GM19240 (cell line): ENCODE data around the gene LRFN4.

Experiments
- DNase-seq: peaks from one replicate; pipeline ENCODE4 v3.0.0; 2011; ENCODE audit warnings: low spot score; ENCODE audit not compliant: insufficient read length

LRFN4 gene

DNA sequence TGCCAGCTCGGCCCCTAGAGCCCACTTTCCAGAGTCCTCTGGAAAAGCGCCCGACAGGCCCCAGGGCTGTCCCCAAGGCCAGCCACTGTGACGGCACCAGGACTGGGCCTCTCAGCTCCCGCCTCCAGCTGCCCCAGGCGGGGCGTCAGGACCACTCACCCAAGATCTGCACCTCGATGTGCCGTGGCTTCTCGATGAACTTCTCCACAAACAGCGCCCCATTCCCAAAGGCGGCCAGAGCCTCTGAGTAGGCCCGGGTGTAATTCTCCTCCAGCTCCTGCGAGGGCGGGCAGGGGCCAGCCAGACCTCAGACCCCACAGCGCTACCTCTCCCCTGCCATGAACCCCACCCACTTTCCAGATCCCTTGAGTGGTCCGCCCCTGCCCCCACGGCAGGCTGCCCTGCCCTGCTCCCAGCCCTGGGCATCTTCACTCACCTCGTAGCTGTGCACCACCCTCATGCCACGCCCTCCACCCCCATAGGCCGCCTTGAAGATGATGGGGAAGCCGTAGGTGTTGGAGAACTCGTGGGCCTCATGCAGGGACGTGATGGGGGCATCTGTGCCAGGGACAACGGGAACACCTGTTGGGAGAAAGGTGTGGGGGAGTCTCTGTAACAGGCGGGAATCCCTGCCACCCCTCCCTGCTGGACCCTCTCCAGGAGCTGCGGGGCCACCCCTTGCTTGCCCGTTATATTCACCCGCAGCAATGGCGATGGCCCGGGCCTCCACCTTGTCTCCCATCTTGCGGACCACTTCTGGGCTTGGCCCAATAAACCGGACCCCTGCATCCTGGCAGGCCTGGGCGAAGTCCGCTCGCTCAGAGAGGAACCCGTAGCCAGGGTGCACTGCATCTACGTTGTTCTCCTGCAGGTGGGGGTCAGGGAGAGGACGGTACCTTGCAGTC is 14.0 kb downstream of the LRFN4 start:
- no peak for DNase-seq

DNA sequence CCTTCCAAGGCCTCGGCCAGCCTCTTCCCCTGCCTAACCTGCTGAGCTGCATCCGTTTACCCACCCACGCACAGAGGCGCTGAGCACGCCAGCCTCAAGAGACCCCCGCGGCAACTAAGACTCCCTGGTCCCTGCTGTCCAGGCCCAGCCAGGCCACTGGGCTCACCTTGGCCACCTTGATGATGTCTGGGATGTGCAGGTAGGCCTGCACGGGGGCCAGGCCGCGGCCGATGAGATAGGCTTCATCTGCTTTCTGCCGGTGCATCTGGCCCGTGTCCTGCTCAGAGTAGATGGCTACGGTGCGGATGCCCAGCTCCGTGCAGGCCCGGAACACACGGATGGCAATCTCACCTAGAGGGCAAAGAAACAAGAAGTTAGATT is 14.6 kb downstream of the LRFN4 start:
- DNase-seq, result no peak

DNA sequence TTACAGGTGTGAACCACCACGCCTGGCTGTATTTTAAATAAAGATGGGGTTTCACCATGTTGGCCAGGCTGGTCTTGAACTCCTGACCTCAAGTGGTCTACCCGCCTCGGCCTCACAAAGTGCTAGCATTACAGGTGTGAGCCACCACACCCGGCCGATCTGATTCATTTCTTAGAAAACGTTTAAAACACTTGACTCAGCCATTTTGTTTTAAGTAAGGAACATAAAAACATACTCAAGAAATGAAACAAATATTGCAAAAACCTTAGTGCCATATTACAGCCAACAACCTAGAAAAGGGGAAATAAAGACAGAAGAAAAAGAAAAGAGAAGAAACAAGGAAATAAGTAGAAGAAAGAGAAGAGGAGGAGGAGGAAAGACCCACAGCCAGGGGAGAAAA is 17.4 kb downstream of the LRFN4 start:
- DNase-seq, result no peak

DNA sequence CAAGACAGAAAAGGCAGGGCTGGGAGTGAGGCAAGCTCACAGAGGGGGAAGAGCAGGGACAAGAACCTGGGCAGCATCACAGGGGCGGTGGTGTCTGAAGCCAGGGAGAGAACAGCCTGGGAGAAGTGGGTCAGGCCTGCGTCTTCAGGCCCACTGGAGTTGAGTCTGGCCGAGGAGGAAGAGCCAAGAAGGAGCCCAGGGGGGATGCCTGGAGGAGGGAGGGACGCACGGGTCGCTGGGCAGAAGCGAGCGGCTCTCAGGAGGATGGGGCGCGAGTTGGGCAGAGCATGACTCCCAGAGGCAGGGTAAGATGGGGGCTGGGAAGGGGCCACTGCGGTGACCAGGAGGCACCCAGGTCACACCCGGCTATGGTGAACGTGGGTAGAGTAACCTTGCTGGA is 18.5 kb downstream of the LRFN4 start:
- no peak for DNase-seq

DNA sequence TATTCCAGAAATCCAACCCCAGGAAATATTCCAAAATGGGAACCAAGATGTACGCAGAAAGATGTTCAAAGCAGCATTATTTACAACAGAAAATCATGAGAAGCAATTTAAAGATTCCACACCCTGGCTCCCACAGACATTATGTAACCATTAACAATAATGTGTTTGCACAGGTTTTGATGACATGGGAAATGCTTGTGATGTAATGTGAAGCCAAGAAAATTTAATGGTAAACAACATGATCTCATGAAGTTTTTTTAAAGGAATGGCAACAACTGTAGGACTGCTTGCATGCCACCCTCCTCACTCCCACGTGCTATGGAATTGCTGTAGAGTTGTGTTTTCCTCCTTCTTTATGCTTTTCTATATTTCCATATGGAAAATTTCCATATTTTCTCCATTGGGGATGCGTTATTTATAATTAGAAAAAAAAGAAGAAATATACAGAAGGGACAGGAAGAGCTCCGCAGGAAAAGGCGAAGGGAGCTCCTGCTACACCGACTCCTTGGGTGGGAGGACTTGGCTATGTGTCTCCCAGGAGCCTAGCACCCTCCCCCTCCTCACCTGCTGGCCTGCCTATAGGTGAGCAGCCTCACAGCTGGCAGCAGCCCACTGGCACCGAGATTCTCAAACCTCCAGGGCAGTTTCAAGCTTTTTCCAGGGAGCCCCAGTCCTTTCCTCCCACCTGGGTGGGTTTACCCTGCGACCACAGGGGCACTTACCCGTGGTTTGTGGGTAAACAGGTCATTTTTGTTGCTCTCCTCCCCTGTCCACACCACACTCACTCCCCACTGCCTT is 20.9 kb downstream of the LRFN4 start:
- no peak for DNase-seq

DNA sequence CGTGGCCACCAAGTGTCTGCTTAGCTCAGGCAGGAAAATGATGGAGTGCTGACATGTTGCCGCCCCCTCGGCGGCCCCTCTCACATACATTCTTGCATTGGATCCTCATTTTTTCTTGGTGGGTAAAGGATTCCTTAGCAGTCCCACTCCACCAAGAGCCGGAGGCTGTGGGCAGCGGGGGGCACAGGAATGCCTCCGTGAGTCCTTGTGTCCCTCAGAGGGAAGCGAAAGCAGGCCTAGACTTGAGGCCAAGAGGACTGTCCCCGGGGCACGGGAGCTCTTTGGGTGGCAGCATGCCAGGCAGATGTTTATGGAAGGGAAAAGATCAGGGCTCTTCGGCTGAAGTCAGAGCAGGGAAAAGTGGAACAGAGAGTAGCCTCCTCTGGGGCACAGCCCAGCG is 21.6 kb downstream of the LRFN4 start:
- no peak for DNase-seq

DNA sequence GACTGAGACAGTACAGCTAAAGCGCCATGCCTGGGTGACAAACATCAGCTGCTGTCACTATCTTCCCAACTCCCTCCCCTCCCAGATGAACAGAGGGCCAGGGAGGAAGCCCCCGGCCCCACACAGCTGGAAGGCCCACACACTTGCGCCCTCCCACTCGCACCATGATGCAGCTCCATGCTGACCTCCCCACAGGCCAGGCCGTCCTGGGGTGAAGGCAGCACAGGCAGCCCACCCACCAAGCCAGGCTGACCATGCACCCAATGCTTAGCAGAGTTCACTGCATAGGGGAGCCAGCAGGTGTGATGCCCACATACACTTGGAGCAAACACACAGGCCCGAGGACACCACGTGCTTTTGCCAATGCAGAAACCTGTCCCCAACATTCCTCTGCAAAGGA is 22.1 kb downstream of the LRFN4 start:
- DNase-seq, result no peak

DNA sequence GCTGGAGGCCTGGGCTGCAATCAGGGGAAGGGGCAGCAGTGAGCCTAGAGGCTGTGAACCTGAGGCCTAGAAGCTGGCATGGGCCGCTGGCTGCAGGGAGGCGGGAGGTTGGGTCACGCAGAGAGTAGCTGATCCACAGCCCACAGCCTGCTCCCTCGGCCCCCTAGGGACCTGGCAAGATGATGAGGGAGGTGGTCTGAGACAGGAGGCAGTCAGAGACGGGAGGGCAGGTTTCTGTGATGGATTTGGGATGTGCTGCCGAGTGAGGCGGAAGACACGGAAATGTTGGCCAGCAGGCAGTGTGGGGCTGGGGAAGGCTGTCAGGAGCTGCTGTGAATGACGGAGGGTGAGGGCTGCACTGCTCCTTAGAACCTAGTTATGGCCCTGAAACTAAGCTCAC is 22.7 kb downstream of the LRFN4 start:
- DNase-seq, result no peak

DNA sequence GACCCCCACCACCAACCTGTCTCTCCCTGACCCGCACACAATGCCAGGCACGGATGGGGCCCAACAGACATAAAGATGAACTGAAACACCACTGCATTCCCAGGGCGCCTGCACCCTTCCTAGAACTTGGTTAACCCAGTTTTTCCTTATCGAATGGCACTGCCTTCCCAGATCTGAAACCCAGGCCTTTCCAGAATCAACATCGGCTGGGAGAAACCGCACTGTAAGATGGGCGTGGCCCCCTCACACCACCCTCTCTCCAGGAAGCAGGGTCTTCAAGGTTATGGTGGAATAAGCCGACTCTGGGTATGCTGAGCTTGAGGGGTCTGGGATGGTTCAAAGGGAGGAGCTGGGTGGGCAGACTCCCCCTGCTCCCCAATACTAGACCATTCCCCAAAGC is 23.1 kb downstream of the LRFN4 start:
- no peak for DNase-seq

DNA sequence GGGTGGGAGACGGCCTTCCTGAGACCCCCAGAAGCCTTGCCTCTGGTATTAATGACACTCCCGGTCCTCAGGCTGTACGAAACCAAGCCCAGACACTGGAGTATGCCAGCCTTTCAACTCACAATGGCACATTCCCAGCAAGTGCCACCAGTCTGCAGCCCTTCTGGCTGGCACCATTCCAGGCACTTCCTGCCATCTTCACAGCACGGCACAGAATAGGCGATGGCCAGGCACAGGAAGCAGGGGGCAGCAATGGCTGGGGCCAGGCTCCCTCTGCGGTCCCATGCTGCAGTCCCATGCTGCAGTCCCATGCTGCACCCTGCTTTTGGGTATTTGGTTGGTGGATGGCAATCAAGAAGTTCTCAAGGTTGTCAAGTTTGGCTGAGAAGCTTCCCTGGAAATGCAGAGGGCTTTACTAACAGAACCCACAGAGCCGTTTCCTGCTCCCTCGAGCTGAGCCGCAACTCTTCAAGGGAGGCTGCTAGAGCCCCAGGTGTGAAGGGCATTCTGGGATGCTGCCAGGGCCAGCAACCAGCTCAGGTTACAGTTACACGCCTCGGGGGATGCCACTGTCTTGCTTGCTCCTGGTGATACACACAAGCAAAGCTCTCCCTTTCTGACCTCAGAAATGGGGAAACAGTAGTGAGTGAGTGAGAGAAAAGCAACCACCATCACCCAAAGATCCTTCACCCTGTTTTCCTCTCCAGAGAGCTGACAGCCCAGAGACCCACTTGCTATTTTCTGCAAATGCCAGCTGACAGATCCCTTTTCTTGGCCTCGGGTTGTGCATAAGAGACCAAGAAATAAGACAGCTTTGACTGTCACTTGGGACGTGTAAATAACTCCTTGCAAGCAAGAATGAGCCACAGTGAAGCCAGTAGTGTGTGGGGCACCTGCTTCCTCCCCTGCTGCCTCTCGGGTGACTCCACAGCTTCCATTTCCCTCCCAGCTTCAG is 23.9 kb downstream of the LRFN4 start:
- no peak for DNase-seq

DNA sequence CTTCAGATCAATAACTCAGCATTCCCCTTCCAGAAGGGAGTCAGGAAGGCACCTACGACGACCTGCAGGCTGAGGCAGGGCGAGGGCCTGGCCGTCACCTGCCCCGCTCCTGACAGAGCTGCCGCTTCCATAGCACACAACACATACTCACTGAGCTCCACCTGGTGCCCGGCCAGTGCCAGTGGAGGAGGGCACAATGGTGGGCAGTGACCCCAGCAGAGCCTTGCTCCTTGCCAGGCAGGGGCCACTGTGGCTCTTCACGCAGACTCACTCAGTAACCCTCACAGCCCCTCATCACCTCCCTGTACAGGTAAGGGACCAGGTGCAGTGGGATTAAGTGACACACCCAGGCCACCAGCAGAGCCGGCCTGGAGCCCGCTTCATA is 24.6 kb downstream of the LRFN4 start:
- no peak for DNase-seq

DNA sequence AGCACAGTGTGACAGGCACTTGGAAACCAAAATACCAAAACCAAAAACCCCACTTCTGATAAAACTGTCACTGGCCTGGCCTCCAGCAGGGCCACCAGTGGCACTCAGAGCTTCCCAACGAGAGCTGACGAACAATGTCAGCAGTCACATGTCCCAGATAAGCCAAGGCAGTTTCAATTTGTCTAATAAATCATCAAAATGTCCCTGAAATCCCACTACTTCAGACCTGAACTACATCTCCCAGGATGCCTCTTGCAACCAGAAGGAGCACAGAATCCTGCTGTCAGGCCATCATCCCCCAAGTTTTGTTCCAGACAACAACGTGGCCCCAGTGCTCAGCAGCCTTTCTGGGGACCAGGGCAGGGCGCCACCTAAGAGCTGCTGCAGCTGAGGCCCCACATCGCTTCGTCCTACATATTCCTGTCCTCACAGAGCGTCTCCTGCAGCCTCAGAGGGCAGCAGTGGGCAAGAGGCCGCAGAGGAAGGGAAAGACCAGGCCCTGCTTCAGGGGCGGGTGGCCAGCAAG is 25.1 kb downstream of the LRFN4 start:
- no peak for DNase-seq

DNA sequence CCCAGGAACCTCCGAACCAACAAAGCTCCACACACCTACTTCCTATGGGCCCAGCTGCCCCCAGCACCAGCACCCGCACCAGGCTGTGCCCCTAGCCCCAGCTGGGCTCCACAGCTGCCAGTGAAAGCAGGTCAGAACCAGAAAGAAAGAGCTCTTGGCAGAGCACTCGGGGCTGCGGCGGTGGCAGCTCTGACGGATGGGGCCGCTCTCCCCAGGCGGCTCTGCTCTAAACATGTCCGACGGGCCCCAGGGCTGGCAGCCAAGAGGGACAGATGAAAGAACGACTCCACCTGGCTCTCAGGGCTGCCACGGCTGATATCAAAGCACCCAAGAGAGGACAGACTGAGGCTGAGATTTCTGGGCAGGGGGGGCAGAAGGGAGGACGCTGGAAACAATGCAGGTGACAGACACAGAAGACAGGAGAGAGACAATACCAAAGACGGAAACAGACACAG is 25.7 kb downstream of the LRFN4 start:
- DNase-seq, result no peak

DNA sequence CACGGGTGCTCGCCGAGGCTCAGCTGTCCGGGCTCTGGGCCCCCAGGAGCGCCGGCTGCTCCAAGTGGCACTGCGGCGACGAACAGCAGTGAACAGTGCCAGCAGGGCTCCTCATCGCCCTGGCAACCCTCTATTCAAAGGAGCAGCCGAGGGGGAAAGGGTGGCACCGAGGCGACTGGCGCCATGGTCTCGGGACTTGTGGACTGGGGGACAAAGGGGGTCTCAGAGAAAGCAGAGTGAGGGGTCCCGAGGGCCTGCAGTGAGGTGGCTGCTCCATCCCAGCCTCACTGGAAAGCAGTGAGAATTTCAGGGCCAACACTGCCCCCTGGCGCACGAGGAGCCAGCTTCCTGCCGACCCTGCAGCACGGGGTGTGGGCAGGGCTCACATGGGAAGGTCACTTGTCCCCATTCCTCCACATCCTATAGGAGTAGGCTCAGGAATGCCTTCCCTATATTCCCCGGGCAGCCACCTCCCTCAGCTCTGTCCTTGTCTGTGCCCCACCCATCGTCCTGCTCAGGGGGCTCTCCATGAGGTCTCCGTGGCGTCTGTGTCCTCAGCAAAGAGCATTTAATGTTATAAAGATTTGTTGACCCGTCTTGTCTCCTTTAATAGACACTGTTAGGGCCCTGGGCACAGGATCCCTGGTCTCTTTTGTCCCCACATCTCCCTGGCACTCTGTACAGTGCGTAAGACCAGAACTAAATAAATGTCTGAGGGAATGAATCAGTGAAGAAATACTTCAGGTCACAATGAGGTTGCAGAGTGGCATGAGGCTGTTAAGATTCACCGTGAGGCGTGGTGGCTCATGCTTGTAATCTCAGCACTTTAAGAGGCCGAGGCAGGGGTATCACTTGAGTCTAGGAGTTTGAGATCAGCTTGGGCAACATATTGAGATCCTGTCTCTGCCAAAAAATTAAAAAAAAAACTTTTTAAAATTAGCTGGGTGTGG is 26.4 kb downstream of the LRFN4 start:
- DNase-seq, result peak; percentile 29

DNA sequence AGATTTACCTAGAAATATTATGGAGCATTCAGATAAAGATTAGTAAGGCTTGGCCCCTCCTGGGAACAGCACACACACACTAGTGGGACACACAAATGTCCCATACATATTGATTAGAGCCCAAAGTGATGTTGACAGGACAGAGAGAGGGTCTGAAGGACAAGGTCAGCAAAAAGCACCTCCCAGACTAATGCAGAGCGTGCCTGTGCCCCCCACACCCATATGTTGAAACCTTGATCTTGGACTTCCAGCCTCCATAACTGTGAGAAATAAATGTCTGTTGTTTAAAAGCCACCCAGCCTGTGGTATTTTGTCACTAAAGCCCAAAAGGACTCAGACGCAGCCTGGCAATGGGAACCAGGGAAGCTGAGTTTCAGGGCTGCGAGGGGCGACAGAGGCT is 27.6 kb downstream of the LRFN4 start:
- DNase-seq, result no peak

DNA sequence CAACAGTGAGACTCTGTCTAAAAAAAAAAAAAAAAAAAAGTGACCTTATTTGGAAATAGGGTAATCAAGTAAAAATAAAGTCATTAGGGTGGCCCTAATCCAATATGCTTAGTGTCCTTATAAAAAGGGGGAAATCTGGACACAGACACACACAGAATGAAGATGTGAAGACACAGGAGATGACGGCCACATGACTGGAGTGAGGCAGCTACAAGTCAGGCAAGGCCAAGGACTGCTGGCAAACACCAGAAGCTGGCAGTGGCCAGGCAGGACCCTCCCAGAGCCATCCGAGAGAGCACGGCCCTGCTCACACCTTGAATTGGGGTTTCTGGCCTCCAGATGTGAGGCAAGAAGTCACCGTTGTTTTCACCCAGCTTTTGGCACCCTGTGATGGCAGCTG is 28.6 kb downstream of the LRFN4 start:
- DNase-seq, result no peak

DNA sequence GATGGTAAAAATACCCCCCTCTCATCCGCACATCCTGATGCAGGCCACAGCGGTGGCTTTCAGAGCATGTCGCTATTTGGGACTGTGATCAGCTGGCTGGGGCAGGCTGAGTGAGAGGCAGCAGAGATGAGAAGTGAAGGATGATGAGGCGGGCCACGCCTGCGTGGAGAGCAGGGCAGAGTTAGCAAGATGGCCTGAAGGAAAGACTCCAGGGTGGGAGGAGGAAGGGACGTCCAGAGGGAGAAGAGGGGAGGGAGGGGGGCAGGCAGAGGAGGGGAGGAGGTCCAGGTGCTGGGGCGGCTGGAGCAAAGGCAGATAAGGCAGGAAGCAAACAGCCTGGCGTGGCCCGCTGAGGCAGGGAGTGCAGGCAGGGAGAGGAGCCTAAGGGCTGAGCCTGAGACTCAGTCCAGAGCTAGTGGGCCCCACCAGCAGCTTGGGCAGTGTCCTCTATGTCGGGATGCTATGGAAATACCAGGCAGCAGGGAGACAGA is 29.1 kb downstream of the LRFN4 start:
- no peak for DNase-seq

DNA sequence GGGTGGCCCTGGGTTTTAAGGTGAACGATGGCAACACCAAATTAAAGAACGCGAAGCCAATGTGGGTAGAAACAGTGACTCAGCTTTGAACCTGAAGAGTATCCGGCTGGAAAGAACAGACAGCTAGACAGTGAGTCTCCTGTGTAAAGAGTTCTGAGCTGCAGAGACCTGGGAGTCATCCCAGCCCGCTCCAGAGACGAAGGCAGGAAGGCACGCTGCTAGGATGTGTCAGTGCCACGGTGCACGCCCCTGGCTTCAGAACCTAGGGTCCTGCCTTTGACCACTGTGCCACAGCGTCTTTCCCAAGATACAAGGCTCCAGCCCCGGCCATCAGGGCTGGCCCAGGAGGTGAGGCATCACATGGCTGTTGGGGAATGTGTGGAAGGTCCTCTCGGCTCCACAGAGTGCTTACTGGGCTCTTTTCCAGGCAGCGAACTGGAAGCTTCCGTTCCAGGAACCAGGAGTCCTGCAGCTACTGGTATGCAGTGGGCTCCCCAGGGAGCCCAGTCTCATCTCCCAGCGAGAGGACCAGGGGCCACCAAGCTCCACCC is 29.9 kb downstream of the LRFN4 start:
- no peak for DNase-seq

DNA sequence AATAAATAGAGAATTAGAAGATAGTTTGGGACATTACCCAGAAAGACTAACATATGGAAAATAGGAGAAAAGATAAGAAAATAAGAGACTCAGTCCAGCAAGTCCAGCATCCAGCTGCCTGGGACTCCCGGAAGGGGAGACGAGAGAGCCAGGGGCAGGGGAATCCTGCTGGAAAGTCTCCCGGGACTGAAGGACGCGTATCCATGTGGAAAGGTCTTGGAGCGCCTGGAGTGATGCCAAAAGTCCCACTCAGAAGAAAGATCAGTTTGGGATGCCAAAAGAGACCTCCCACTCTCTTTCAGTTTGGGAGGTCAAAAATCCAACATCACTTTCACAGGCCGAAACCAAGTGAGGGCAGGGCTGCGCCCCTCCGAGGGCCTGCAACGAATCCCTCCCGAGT is 30.7 kb downstream of the LRFN4 start:
- DNase-seq, result no peak

DNA sequence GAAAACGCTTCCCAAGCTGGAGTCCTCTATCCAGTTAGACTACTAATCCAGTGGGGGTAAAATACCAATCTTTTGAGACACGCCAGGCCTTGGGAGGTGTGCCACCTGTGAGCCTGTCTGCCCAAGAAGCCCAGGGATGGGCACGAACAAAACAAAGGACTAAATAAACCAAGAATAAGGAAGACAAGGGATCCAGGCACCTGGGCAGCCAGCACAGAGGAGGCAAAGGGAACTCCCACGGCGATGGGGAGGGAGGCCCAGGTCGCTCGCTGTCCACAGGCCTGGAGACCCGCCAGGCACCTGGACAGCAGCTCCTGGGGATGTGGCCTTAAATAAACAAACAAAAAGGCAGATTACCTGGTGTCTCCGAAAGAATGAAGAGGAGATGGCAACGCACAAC is 31.4 kb downstream of the LRFN4 start:
- no peak for DNase-seq
